Thoracic aorta (tissue), 2 donors: Measurements from ENCODE around the gene RALGAPA1. TPM values are rescaled to one million over a fixed set of nuclear protein-coding genes. Genes with fewer than 3 reads are reported as not detected.
"Not testable (repeated sequence)": the region's sequence is repeated elsewhere in the genome, so short reads cannot be mapped to it uniquely, and the experiment has no call there.

Experiments
- ATAC-seq: fragments of 150-250 bp; one replicate; pipeline ENCODE4 v1.8.0; 2017; ENCODE audit warnings: low read depth; ENCODE audit not compliant: insufficient number of reproducible peaks, low FRiP score
- DNase-seq: peaks from one replicate; pipeline ENCODE4 v3.0.0-alpha.2; 2020; ENCODE audit warnings: low spot score
- H3K27ac ChIP-seq, 2 donors: fragments of 200-600 bp; sonication (generic); 1 replicate in 1 of 2; 2 replicates in 1 of 2; pipeline ENCODE4 v1.5.1; 2016; ENCODE audit warnings: mild to moderate bottlenecking in 2 of 2, moderate library complexity in 2 of 2
- H3K27me3 ChIP-seq: fragments of 200-600 bp; sonication (generic); replicated peaks from 2 replicates; pipeline ENCODE4 v1.6.0; 2016; ENCODE audit warnings: mild to moderate bottlenecking; ENCODE audit not compliant: insufficient read depth
- H3K36me3 ChIP-seq: fragments of 200-600 bp; sonication (generic); one replicate; pipeline ENCODE4 v1.5.1; 2016
- H3K4me1 ChIP-seq, 2 donors: fragments of 200-600 bp; sonication (generic); 1 replicate in 1 of 2; 2 replicates in 1 of 2; pipeline versions ENCODE4 v1.5.1 to v1.6.0; 2016; ENCODE audit warnings: low read depth in 2 of 2, mild to moderate bottlenecking in 1 of 2; ENCODE audit not compliant: control insufficient read depth in 1 of 2
- H3K4me3 ChIP-seq: fragments of 200-600 bp; sonication (generic); 2 replicates; pipeline ENCODE4 v1.5.1; 2016; ENCODE audit warnings: mild to moderate bottlenecking
- H3K9me3 ChIP-seq: fragments of 200-600 bp; sonication (generic); 2 replicates; pipeline ENCODE4 v1.5.1; 2016
- total RNA-seq, 2 donors: library from RNA; depleted of rRNA; stranded (reverse); fragments of >200 nt; gene quantifications; one replicate each; pipeline versions ENCODE4 v1.1.0 to v1.2.3, GENCODE V29; 2016
- TF ChIP-seq, protein P1 (sequence below): fragments of 200-600 bp; sonication (generic); IDR thresholded peaks from one replicate; pipeline ENCODE4 v1.5.1; 2019; ENCODE audit warnings: antibody characterized with exemption

The RALGAPA1 gene
- 10 to 100 TPM; 73.2 to 88.0 TPM for total RNA-seq

DNA sequence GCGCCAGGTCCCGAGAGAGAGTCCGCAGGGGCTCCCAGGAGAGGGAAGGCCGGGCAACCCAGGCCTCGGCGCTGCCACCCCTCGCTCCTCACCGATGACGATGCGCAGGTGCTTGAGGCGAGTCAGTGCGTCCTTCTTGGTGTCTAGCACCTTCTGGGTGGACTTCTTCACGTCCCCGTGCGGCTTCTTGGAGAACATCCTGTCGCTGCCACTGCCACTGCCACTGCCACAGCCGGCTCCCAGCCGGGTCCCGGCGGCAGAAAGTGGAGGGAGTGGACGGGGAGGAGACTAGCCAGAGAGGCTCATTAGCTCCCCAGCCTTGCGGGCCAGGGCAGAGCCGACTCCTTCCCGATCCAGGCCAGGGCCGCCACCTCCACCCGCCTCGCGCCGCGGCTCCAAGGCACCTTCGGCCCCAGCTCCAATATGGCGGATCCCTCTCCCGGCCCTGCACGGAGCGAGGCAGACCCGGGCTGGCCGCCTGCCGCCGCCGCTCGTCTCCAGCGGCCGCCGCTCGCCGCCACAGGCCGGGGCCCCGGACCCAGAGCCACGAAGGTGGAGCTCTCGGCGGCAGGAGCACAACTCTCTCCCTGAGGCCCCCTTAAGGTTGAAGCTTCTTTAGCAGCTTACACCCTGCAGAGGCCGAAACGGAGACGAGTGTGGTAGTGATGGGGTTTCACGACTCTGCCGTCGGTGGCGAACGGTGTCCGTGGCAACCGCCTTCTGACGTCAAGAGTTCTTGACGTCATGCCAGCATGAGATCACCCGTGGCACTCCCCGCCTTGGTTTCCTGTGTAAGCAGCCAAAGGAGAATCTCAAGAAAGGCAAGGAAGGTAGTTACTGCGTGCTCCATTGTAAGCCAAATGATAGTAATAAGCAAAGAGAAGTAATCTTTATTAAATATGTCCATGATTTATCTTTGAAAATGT, at the start of gene RALGAPA1:
Gene RALGAPA1, minus strand, starts transcription at position 658 of the 926 bp plus-strand sequence. Its CDS starts 460 bp downstream, at position 198.
- TF ChIP-seq, protein P1, sequence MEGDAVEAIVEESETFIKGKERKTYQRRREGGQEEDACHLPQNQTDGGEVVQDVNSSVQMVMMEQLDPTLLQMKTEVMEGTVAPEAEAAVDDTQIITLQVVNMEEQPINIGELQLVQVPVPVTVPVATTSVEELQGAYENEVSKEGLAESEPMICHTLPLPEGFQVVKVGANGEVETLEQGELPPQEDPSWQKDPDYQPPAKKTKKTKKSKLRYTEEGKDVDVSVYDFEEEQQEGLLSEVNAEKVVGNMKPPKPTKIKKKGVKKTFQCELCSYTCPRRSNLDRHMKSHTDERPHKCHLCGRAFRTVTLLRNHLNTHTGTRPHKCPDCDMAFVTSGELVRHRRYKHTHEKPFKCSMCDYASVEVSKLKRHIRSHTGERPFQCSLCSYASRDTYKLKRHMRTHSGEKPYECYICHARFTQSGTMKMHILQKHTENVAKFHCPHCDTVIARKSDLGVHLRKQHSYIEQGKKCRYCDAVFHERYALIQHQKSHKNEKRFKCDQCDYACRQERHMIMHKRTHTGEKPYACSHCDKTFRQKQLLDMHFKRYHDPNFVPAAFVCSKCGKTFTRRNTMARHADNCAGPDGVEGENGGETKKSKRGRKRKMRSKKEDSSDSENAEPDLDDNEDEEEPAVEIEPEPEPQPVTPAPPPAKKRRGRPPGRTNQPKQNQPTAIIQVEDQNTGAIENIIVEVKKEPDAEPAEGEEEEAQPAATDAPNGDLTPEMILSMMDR = peak; percentile 40
- not testable (repeated sequence) for H3K9me3 ChIP-seq, H3K27me3 ChIP-seq, H3K36me3 ChIP-seq
- DNase-seq = peak; percentile 80
- Histone ChIP-seq H3K27ac (peak within 1 kb of the TSS; percentile 80 to 86), H3K4me3 (peak within 1 kb of the TSS; percentile 78), H3K4me1 (peaks cover 15 to 22% of the 10 kb centered on the region in 2 donors)
- ATAC-seq = peak; percentile 99

DNA sequence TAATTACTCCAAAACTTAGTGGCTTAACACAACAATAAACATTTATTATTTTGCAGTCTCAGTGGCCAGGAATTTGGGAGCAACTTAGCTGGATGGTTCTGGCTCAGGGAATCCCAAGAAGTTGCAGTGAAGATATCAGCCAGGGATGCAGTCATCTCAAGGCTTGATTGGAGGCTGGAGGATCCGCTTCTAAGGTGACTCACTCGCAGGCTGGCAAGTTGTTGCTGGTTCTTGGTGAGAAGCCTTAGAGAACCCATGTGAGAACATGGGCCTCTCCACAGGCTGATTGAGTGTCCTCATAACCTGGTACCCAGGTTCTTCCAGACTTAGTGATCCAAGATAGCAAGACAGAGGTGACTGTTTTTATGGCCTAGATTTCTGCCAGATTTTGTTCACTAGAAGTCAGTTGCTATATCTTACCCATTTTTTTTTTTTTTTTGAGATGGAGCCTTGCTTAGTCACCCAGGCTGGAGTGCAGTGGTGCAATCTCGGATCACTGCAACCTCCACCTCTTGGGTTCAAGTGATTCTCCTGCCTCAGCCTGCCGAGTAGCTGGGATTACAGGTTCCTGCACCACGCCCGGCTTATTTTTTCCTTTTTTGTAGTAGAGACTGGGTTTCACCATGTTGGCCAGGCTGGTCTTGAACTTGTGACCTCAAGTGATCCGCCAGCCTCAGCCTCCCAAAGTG, 49.6 kb upstream of the RALGAPA1 start:
- ATAC-seq (no peak), DNase-seq (no peak)
- H3K4me3 ChIP-seq = no peak overlapping the region
- peaks cover 10% of the 10 kb centered on the region for H3K36me3 ChIP-seq
- no peaks in the 10 kb centered on the region for H3K27me3 ChIP-seq
- TF ChIP-seq, protein P1 = no peak
- H3K4me1 ChIP-seq = peaks cover 0 to 20% of the 10 kb centered on the region in 2 donors
- no peaks in the 10 kb centered on the region for H3K9me3 ChIP-seq
- no peak overlapping the region for H3K27ac ChIP-seq

DNA sequence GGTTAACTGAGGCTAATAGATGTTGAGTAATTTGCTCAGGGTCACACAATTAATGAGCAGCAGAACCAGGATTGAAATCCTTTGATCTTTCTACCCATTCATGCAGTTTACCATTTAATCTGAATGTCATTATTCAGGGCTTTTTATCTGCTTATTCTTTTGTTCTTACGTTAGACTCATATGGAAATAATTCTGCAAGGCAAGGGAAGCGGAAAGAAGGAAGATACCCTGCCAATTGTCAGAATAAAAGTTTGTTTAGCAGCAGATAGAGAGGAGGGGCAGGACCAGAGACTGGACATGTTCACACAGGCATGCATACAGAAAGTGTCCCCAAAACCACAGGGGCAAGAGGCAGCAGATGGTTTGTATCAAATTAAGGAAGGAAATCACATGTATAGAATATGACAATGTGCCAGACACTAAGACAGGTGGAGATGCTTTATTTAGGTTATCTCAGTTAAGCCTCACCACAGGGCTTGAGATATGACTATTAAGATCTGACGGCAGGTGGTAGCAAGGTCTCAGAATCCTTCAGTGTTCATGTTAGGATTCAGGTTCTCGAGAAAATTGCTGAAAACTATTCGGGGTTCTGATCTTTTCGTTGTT, 46.9 kb upstream of the RALGAPA1 start:
- no peak overlapping the region for H3K4me3 ChIP-seq
- TF ChIP-seq, protein P1 = no peak
- H3K4me1 ChIP-seq = peaks cover 0 to 14% of the 10 kb centered on the region in 2 donors

DNA sequence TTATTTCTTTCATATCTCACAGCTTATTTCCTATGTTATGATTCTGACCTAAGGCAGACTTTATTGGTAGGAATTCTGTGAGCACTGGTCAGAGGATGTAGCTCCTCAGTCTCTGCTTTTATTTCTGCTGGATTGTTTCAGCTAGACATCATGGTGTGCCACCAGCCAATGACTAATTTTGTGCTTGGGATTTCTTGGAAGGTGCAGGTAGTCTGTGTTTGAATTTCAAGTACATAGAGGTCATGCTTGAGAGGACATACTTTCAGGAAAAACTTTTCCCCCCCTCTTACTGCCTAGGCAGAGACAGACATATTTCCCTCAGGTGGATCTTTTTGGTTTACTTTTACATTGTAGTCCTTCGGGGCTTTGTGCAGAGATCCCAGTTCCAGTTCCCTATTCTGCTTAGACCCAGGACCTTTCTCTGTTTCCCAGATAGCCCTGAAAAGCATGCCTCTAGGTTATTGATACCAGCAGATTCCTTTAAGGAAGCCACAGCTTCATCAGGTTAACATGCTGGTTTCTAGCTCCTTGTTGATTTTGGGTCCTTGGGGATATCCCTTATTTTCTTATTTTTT, 45.7 kb upstream of the RALGAPA1 start:
- no peak for ATAC-seq
- H3K27me3 ChIP-seq = no peaks in the 10 kb centered on the region
- H3K4me1 ChIP-seq = peaks cover 0 to 6% of the 10 kb centered on the region in 2 donors
- no peak overlapping the region for H3K27ac ChIP-seq
- no peak for DNase-seq
- no peaks in the 10 kb centered on the region for H3K9me3 ChIP-seq
- no peak overlapping the region for H3K4me3 ChIP-seq
- no peaks in the 10 kb centered on the region for H3K36me3 ChIP-seq
- TF ChIP-seq, protein P1 = no peak

More for the DNA sequence above, 46.9 kb upstream of the RALGAPA1 start:
- no peaks in the 10 kb centered on the region for H3K27me3 ChIP-seq
- H3K9me3 ChIP-seq = no peaks in the 10 kb centered on the region
- no peak for DNase-seq
- H3K36me3 ChIP-seq = no peaks in the 10 kb centered on the region
- no peak for ATAC-seq
- no peak overlapping the region for H3K27ac ChIP-seq
